Panc1 (cell line): Measurements from ENCODE around the gene TMEM222. TPM values are rescaled to one million over a fixed set of nuclear protein-coding genes. Genes with fewer than 3 reads are reported as not detected.

ENCODE experiments used
- ATAC-seq: fragments of 200-7000 bp; cut with Tn5 transposase; 2 replicates; pipeline ENCODE4 v1.9.1; 2020; ENCODE audit warnings: mild to moderate bottlenecking, moderate library complexity
- BruUV-seq: library from RNA; stranded (reverse); fragments of 400-500 nt; replicated peaks from 2 replicates; lab custom pipeline; 2021; lab: Mats Ljungman, UMichigan
- CTCF ChIA-PET: fragments of 300-600 bp; sonication (Branson Sonifier 250); formaldehyde crosslinking; loops from one replicate; lab custom pipeline; 2022; ENCODE audit warnings: antibody characterized with exemption; lab: Charles Lee
- POLR2A ChIA-PET: fragments of 300-600 bp; sonication (Branson Sonifier 250); formaldehyde crosslinking; loops from one replicate; lab custom pipeline; 2022; ENCODE audit warnings: antibody characterized with exemption; lab: Charles Lee
- DNase-seq: peaks from one replicate; pipeline ENCODE4 v3.0.0-alpha.2; 2010; ENCODE audit warnings: low read depth, low spot score
- H3K27ac ChIP-seq: 2 replicates; pipeline ENCODE4 v1.5.1; 2011; ENCODE audit warnings: mild to moderate bottlenecking, low read length, inconsistent platforms
- H3K27me3 ChIP-seq: fragments of 200-500 bp; sonication (Bioruptor generic); 2 replicates; pipeline ENCODE4 v1.6.0; 2014; ENCODE audit warnings: low read length, inconsistent platforms; ENCODE audit not compliant: control insufficient read depth, insufficient read depth
- H3K36me3 ChIP-seq: fragments of 200-500 bp; sonication (Bioruptor generic); 2 replicates; pipeline ENCODE4 v1.5.1; 2014; ENCODE audit warnings: inconsistent platforms, mild to moderate bottlenecking, low read length, moderate library complexity; ENCODE audit not compliant: control insufficient read depth, insufficient read depth
- H3K4me1 ChIP-seq: 2 replicates; pipeline ENCODE4 v1.5.1; 2011; ENCODE audit warnings: inconsistent platforms, mild to moderate bottlenecking, low read length, moderate library complexity; ENCODE audit not compliant: control insufficient read depth, insufficient read depth
- H3K4me3 ChIP-seq, 2 experiments: 2 replicates each; pipeline ENCODE4 v1.5.1; 2011 to 2012; ENCODE audit warnings: low read depth in 2 of 2, low read length in 2 of 2, mild to moderate bottlenecking in 2 of 2, inconsistent platforms in 1 of 2, moderate library complexity in 1 of 2
- H3K9me3 ChIP-seq: fragments of 200-500 bp; sonication (Bioruptor generic); 2 replicates; pipeline ENCODE4 v1.5.1; 2014; ENCODE audit warnings: low read depth, mild to moderate bottlenecking, inconsistent platforms, low read length, moderate library complexity; ENCODE audit not compliant: control insufficient read depth, insufficient read depth
- CTCF ChIP-seq: fragments of 450-650 bp; IDR thresholded peaks from 2 replicates; pipeline ENCODE4 v1.5.1; 2017; ENCODE audit warnings: mild to moderate bottlenecking
- POLR2AphosphoS5 ChIP-seq: IDR thresholded peaks from 2 replicates; pipeline ENCODE4 v1.6.1; 2012; ENCODE audit warnings: mild to moderate bottlenecking, low read depth, low read length, moderate library complexity
- REST ChIP-seq, 2 experiments: IDR thresholded peaks; 2 replicates each; pipeline ENCODE4 v1.6.1; 2011 to 2012; ENCODE audit warnings: low read depth in 2 of 2, control low read depth in 1 of 2, low read length in 1 of 2, mild to moderate bottlenecking in 1 of 2, moderate library complexity in 1 of 2; ENCODE audit not compliant: insufficient read depth in 1 of 2
- SIN3A ChIP-seq: IDR thresholded peaks from 2 replicates; pipeline ENCODE4 v1.6.1; 2012; ENCODE audit warnings: low read depth, mild to moderate bottlenecking, low read length, moderate library complexity, borderline replicate concordance; ENCODE audit not compliant: insufficient read depth
- TCF7L2 ChIP-seq: IDR thresholded peaks from 2 replicates; pipeline ENCODE4 v1.6.1; 2011; ENCODE audit warnings: mild to moderate bottlenecking, low read depth, low read length, inconsistent platforms
- in situ Hi-C: cut with HindIII; loops from 2 replicates; pipeline ENCODE4 v1.10.0; 2016; ENCODE audit warnings: low sequenced_read_pairs, low pct_unique_long_range_greater_than_20kb
- intact Hi-C: fragments of 100-400 bp; cut with micrococcal nuclease; formaldehyde crosslinking; loops from one replicate; pipeline ENCODE4 v1.10.0; 2022; ENCODE audit not compliant: unreplicated experiment
- total RNA-seq: library from RNA; stranded (reverse); gene quantifications from one replicate; pipeline ENCODE4 v1.2.1, GENCODE V29; 2021; ENCODE audit not compliant: unreplicated experiment

TMEM222 gene
- total RNA-seq, 1 experiment from 2014 or later: 55.3 TPM

GRCh38 chr1:27358928-27359313, 37.0 kb downstream of the TMEM222 start:
- H3K36me3 ChIP-seq: no peaks in the 10 kb centered on the region; the same call in 1 of the 2 replicates
- DNase-seq: no peak
- in situ Hi-C loops: no loop called here
- H3K27me3 ChIP-seq: no peaks in the 10 kb centered on the region
- no peak for ATAC-seq
- BruUV-seq: no TSS peak
- no peak overlapping the region for H3K27ac ChIP-seq
- ChIA-PET POLR2A (no interaction called here), CTCF (interaction anchor here (1.6 to 2.2 kb wide), 2 partner anchors 7 to 38 kb away, joined by 4 to 11 read pairs; partner anchors contain the start of gene MAP3K6)
- TF ChIP-seq CTCF (no peak), TCF7L2 (no peak), REST (IDR thresholded peaks at IDR 0.05; ENCODE audit: insufficient read depth in 1 of 2, low read depth in 2 of 2, low read length in 1 of 2) (no peak), SIN3A (no peak), POLR2AphosphoS5 (no peak)
- no peaks in the 10 kb centered on the region for H3K9me3 ChIP-seq
- H3K4me1 ChIP-seq: no peaks in the 10 kb centered on the region
- intact Hi-C loops: no loop called here
- no peak overlapping the region for H3K4me3 ChIP-seq

GRCh38 chr1:27359822-27360158, 37.8 kb downstream of the TMEM222 start:
- peaks cover 2% of the 10 kb centered on the region for H3K4me1 ChIP-seq
- H3K36me3 ChIP-seq: no peaks in the 10 kb centered on the region; the same call in 1 of the 2 replicates
- H3K4me3 ChIP-seq: no peak overlapping the region
- DNase-seq (no peak), ATAC-seq (no peak)
- POLR2A ChIA-PET: no interaction called here
- H3K9me3 ChIP-seq: no peaks in the 10 kb centered on the region
- TF ChIP-seq CTCF: no peak
- H3K27me3 ChIP-seq: no peaks in the 10 kb centered on the region
- CTCF ChIA-PET: no interaction called here
- in situ Hi-C loops: no loop called here
- no TSS peak for BruUV-seq
- intact Hi-C loops: no loop called here
- H3K27ac ChIP-seq: no peak overlapping the region
